Upper lobe of left lung (tissue), 4 donors: Measurements from ENCODE around the gene UGGT2.

Source experiments
- CTCF ChIP-seq, 6 experiments: fragments of 450-650 bp in 4 of 6; fragments of 200-600 bp in 2 of 6; sonication (generic) in 2 of 6; IDR thresholded peaks; one replicate each; pipeline ENCODE4 v1.5.1; 2016 to 2019; ENCODE audit warnings: antibody characterized with exemption in 6 of 6
- POLR2A ChIP-seq, 4 donors: fragments of 450-650 bp; IDR thresholded peaks; one replicate each; pipeline ENCODE4 v1.5.1; 2016 to 2017; ENCODE audit warnings: antibody characterized with exemption in 4 of 4, mild to moderate bottlenecking in 2 of 4

- TF ChIP-seq CTCF (IDR thresholded peaks at IDR 0.05) (no peak), POLR2A (IDR thresholded peaks at IDR 0.05) (no peak)
Measured at GRCh38 chr13:96003304-96003703, 49.9 kb downstream of the UGGT2 start.
